Cortex of kidney (tissue), 1 donor: Measurements from ENCODE around the gene CDH4.

Experiments used
- DNase-seq: peaks from one replicate; lab custom pipeline; 2025; lab: John Stamatoyannopoulos, UW

CDH4 gene

DNA sequence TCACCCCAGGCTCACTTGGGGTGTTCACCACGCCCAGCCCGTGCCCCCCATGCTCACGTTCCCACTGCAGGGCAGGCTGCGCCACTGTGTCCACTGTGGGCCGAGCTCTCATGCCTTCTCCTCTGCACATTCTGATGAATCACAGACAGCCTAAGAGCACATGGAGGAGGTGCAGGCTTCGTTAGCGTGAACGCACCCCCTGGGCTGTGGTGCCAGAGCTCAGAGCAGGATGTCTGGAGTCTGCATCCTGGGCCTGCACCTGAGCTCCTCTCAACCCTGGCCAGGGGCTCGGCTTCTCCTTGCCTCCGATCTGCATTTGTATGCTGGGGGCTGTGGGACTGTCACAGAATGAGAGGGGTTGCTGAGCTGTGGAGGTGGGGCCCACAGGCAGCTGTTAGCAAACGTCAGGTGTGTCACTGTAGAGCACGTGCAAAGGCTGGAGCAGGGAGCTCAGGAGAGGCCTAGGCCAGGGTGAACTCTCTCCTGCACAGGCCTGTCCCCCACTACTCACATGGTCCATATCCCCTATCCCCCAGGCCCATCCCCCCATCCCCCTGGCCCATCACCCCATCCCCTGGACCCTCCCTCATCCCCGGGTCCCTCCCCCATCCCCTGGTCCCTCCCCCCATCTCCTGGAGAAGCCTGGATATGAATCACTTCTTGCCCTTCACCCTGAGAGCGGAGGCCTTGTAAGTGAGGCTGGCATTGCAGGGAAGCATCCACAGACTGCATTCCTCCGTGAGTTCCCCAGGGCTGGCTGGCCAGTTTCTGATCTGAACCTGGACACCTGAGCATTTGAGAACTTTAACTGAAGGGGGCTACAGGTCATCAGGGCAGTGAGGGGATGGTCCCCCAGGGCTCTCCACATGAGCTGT, 504.1 kb downstream of the CDH4 start:
- DNase-seq, result no peak

DNA sequence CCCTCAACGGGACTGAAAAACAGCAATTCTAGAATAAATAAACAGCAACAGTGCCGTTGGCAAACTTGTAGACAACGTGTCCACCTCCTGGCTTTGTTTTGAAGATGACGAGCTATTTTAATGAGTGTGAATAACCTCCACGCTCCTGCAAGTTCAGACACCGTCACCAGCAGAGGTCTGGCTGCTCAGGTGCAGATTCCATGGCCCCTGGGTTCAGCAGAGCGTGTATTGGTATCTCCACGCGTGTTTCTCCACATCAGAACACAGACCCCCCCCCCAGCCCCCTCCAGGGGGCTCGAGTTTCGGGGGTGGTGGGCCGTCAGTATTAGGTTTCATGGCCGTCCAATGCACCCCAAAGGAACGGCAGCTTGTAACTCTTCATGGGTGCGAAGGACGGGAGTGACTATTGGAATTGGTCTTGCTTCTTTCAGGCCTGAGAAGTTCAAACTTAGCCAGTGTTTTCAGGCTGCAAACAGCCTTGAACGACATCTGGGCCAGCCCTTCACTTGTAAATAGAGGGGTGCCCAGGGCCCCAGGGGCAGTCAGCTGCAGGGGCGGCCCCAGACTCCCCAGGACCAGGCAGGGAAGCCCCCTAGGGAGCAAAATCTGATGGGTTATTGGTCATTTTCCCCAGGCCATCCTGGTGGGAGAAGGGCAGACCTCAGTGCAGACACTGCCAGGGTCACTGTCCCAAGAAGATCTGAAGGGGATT, 505.1 kb downstream of the CDH4 start:
- DNase-seq, result no peak

DNA sequence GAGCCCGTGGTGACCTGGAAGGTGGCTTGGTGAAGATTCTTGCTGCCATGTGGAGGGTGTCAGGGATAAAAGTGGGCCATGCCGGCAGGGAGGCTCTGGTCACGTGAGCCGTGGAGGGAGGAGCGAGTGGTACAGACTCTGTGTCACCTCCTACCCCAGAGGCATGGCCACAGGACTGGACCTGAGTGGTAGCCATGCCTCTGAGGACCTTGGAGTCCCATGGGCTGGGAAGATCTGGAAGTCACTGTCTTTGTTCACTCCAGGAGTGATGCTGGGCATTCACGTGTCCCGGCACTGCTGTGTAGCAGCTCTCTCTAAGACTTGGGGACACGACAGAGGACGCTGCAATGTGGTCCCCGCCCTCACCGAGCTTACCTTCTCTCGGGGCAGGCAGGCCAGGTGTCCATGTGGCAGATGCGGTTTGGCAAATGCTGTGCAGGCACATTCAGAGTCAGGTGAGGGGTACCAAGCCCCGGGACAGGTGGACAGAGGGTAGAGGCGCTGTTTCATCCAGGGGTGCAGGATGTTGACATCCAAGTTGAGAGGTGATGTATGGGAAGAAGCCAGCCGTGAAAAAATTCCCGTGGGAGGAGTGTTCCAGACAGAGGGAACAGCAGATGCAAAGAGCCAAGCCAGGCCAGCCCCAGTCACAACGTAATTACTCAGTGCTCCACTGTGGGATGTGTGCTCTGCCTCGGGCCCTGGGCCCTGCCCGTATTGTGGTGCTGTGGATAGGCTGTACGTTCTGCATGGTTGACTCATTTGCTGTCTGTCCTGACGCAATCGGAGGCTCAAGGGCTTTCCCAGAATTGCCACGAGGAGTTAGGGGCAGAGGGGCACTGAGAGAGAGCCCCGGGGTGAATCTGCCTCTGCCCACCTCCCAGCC, 505.9 kb downstream of the CDH4 start:
- no peak for DNase-seq

DNA sequence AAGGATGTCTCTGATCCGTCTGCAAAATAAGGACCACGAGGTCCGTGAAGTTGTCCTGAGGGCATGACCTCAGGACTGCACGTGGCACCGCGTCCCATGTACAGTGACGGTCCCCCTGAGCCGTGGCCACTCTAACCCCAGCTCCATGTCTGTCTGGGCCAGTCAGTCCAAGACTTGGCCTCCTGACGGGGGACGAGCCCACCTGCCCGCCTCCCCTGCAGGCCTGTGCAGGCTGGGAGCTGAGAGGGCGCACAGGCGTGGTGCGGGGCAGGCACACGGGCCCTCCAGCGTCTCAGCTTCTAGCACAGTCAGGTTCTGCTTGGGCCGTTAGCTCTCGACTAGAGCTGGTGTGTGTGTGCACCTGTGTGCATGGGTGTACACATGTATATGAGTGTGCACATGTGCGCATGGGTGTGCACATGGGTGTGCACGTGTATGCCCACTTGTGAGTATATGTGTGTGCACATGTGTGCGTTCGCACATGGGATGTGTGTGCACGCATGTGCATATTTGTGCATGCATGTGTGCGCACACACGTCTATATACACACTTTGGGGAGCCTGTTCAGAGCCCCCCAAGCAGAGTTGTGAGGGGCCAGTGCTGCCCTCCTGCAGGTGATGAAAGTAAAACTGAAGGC, 506.6 kb downstream of the CDH4 start:
- DNase-seq, result no peak

DNA sequence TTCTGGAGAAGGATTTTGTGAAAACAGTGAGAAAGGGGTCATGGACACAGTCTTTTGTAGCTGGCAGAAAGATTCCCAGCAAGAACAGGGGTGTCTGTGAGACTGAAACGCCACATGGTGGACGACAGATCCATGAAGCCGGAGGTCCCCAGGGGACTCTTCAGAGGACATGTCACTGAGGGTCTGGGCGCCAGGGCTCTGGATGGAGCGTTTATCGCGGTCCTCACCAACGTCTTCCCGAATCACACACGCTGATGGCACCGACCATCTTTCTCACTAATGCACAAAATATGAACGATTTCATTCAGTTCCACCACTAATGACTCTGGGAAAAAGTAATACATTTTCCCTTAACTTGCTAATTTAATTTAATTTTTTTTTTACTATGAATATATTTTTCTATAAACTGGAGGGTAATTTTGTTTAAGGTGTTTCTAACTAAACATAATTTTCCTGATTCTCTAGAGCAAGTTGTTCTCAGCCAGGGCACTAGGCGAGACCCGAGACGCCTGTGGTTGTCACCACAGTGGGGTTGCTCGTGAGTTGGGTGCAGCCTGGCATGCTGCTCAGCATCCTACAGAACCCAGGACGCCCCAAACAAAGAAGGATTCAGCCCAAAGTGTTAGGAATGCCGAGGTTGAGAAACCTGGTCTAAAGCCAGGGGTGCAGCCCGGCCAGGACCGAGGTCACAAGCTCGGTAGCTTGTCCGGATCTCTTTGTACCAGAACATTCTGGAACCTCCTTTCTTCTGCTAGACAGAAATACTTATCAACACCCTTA, 507.4 kb downstream of the CDH4 start:
- DNase-seq, result no peak

DNA sequence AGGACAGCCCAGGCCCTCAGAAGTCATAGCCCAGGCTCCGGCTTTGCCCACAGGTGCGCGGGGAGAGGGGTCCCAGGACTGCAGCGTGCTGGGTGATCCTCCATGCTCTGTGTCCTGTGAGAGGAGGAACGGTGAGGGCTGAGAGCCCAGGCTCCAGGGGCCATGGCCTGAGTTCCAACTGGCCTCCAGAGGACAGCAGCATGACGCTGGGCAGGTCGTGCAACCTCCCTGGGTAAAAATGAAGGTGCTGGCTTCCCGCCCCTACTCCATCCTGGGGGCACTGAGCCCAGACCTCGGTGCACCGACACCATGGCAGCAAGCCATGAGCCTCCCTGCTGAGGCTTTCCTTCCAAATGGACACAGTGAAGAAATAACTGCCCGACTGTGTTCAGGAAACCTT, 508.3 kb downstream of the CDH4 start:
- no peak for DNase-seq

DNA sequence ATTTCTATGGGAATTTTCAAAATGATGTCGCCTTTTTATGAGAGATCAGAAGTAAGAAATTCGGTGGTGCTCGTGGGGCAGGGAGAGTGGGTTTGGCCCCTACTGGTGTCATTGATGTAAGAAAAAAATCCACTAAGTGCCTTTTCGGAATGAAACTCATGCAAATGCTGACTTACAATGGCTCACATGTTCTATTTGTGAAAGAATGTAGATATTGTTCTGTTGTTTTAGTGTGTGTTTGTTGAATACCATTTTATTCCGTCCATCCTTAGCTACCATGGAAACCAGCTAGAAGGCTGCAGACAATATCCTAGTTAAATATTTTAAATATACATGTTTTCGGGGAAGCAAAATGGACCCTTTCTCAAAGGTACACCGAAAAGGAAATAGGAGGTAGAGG, 508.7 kb downstream of the CDH4 start:
- no peak for DNase-seq

DNA sequence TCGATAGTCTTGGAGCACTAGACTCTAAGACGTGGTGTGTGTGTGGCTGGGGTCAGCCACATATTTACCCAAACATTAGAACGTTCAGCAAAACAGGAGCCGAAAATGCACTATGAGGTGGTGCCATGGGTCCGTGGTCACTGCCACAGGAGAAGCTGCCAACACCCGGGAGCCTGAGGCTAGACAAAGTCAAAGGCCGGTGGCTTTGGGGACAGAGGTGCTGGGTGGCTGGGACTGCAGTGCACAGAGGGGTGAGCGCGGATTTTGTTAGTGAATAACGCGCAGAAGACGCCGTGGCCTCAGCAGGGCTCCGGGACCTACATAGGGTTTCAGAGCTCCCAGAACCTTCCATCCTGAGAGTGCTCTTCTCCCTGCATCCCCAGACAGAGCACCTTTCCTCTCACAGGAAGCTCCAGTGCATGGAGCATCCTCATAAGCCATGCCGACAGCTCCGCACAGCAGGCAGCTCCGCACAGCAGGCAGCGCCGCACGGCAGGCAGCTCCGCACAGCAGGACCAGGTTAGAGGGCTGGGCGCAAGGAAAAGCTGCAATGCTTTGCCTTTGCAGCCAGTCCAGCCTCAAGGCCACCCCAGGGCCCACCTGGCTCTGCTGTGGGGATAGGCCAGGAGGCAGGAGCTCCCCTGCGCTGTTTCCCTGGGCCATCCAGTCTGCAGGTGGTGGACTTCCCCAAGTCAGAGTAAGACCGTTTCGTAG, 509.5 kb downstream of the CDH4 start:
- DNase-seq, result no peak

DNA sequence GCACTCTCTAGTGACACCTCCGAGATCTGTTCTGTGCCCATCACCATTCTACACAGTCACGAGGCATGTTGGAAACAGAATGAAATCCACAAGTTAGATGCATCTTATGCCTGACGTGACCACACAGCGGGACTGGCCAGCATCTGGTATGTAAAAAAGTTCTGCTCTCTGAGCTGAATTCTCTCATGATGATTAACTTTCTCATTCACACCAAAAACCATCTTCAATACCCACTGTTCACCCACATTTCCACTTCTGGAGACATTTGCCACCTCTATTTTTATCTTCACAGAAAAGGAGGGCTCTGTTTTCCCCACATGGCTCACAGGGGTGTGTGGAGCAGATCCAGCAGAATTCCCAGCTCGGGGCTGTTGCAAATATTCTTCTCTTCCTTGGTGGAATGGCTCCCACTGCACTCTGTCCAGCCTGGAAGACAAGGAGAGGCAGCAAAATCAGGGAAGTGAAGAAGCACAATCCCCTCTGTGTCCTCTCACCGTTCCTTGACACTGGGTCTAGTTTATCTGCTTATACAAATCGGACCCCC, 510.2 kb downstream of the CDH4 start:
- DNase-seq, result no peak

DNA sequence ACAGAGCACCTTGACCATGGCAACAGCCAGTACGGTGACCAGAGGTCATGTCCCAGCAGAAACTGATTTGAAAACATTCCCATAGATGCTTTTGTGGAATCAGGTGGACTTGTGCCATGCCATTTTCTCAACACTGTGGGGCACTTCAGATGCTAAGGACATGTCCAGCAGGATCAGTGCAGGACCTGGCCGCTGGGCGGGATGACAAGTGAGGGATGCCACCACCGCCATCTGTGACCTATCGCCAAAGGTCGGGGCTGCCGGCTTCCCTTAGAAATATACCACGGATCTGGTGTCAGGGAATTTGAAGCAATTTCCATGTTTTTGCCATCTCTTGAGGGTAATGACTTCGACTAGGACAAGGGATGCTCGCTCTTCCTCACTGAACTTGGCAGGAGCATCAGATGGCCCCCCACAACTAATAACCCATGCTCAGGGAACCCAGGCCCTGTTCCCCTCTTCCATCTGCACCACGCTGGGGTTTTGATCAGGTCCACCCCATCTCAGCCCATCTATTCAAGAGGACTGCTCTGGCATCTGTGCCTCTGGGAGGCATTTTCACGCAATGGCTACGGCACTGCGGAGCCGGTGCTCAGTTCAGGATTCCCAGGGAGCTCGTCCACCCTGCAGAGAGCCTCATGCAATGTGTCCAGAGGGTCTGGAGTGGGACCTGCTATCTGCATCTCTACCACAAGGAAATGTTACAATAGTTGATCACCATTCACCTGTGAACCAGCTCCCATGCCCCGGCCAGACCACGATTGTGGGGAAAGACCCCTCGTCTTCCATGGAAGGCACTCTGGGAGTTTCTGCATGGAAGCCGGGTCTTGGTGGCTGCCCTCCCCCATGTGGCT, 511.1 kb downstream of the CDH4 start:
- DNase-seq, result no peak

DNA sequence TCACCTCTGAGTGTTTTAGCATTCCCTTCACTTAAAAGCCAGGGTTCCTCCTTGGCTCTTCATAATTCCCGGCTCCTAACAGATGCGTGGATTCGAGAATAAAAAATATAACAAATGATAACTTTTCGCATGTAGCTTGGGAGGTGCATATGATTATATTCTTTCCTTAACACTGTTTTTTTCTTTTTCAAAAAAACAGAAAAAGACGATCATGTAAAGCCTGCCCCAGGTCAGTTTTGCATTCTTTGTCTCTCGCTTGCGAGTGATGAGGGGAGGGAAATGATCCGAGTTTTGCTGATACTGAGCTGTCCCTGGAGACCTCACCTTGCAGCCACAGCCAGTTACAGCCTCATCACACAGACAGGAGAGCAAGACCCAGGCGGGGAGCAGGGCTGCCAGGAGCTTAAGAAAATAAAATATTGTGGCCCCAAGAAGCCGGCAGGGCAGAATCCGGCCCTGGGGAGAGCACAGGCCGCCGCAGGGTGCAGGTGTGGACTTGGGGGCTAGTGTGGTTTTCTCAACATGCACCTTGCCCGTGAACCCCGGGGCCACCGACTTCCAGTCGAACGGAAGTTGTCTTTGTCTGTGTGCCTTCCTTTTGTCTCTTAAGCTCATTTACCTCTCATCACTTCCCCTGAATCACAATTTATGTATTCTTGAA, 511.8 kb downstream of the CDH4 start:
- DNase-seq, result no peak

DNA sequence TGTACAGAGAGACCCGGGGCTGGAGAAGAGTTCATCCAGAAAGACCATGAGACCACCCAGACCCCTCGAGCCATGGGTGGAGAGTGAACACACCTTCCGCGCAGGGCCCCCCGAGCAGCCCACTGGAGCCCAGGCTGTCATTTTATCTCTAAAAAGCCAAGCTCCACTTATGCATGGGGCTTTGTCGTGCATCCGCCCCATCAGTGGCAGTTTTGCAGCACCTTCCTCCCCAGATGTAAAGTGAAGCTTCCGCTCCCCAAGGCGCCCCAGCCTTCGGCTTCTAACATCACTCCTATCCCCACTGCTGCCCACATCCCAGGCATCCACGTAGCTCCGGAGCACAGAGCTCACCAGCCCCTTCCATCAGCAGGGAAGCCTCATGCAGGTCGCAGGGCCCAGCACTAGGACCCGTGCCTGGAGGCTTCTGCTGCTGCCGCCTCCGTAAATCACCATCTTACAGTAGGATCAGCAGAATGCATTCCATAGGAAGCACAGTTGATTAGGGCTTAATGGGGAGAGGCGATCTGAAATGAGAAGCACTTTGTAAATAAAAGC, 512.5 kb downstream of the CDH4 start:
- DNase-seq, result no peak

DNA sequence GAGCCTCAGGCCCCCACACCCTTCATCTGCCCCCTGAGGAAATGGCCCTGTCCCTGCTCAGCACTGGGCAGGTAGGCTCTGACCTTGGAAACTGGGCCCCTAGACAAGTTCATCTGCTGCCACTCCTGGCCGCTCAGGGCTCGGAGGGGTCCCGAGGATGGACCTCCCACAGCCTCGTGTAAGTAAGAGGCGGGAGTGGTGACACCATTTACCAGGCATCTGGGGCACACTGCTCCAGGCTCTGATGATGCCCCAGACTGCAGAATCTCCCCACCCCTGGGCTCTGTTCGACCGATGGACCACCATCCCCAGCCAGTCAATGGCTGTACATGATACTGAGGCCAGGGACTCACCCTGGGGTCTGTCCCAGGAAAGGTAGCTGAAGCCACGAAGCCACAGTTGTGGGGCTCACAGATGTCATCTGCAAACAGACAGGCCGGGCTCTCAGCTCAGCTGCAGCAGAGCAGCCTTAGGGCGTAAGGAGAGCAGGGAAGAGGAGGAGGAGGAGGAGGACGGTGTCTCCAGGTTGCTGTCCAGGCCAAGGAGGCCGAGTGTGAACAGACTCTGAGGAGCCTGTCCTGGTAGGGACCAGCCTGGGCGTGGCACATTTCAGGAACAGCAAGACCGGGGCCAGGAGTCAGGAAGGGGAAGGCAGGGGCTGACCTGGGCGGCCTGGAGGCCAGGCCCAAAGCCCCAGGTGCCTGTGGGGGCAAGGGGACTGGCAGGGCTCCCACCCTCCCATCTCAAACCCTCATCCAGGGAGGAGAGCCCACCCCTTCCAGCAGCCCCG, 513.2 kb downstream of the CDH4 start:
- no peak for DNase-seq

DNA sequence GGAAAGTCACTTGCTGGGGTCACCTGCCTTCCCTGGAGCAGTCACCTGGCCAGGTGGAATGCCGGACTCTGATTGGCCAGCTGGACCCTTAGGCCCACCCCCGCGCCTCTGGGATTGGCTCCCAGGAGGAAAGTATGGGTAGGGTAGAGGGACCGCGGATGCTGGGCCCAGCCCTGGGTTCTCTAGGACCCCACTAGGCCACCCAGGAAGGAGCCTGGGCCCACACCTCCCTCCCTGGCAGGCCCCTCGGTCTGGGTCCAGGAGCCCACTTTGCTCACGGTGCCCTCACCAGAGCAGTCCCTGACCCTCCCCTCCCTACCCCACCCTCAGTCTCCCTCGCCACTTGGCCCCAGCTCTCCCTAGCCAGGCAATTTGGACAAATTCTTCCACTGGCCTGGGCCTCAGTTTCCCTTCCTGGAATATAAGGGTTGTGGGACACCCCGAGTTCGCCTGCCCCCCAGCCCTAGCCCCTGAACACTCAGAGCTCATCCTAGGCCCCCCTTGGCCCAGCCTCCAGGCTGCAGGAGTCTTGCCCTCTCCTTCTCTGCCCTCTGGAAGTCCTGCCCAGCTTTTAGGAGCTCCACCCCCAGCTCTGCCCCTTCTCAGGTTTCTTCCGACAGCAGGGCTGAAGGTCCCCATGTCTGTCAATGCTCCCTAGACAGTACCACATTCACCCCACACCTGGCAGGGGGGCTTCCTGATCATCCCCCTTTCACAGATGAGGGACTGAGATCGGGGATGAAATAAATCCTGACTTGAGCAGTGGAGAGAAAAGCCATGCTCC, 514.0 kb downstream of the CDH4 start:
- no peak for DNase-seq

DNA sequence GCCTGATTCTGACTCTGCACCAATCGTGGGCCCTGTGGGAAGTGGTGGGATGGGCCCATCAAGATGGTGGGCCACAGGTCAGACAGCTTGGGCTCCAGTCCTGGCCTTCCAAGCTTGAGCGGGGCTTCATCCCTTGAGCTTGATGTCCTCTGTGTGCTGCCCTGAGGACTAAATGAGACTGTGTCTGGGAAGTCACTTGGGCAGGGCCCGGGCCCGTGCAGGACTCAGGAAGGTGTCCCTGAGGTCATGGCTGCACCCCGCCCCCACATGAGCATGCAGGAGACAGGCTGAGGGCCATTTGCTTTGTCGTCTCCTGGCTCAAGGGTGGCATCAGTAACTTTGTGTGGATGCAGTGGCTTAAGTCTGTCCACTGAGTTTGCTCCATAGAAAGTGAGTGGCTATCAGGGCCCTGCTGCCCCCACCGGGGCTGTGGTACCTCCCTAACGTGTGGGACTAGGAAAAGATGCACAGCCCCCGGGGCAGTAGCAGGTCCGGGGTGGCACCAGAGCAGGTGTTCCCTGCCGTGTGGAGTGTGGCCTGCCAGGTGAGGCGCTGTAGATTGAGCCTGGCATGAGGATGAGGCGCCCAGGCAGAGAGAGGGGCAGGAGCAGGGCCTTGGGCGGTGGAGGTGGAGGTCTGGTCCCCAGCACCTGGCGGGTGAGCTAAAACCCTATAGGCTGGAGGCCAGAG, 515.0 kb downstream of the CDH4 start:
- no peak for DNase-seq
